Astrocyte (in vitro differentiated cells and primary cell): Measurements from ENCODE around the gene NEB. TPM values are rescaled to one million over a fixed set of nuclear protein-coding genes. Genes with fewer than 3 reads are reported as not detected.

Experiments
- DNase-seq: peaks from one replicate; pipeline ENCODE4 v3.0.0-alpha.2; 2010; ENCODE audit warnings: low read depth
- FAIRE-seq: peaks from 2 replicates; lab custom pipeline; 2011; peaks lifted over from hg19 to GRCh38; lab: Jason Lieb, UNC
- H2AFZ ChIP-seq: 2 replicates; pipeline ENCODE4 v1.6.0; 2012; ENCODE audit warnings: low read depth, low read length, inconsistent platforms
- H3K27ac ChIP-seq: 2 replicates; pipeline ENCODE4 v1.5.1; 2011; ENCODE audit warnings: low read depth, low read length, inconsistent platforms
- H3K27me3 ChIP-seq: 2 replicates; pipeline ENCODE4 v1.6.0; 2011; ENCODE audit warnings: low read length, inconsistent platforms; ENCODE audit not compliant: insufficient read depth
- H3K36me3 ChIP-seq: 2 replicates; pipeline ENCODE4 v1.5.1; 2011; ENCODE audit warnings: low read length, inconsistent platforms; ENCODE audit not compliant: insufficient read depth
- H3K4me1 ChIP-seq: 2 replicates; pipeline ENCODE4 v1.5.1; 2011; ENCODE audit warnings: low read length, inconsistent platforms; ENCODE audit not compliant: insufficient read depth
- H3K4me2 ChIP-seq: 2 replicates; pipeline ENCODE4 v1.6.0; 2012; ENCODE audit warnings: low read length, inconsistent platforms
- H3K4me3 ChIP-seq: 2 replicates; pipeline ENCODE4 v1.5.1; 2011; ENCODE audit warnings: low read depth, mild to moderate bottlenecking, low read length, inconsistent platforms; ENCODE audit not compliant: insufficient read depth
- H3K79me2 ChIP-seq: 2 replicates; pipeline ENCODE4 v1.6.0; 2012; ENCODE audit warnings: mild to moderate bottlenecking, low read length, inconsistent platforms; ENCODE audit not compliant: insufficient read depth
- H3K9ac ChIP-seq: 2 replicates; pipeline ENCODE4 v1.6.0; 2012; ENCODE audit warnings: mild to moderate bottlenecking, low read length, inconsistent platforms
- H3K9me3 ChIP-seq: 2 replicates; pipeline ENCODE4 v1.5.1; 2012; ENCODE audit warnings: low read depth, mild to moderate bottlenecking, low read length, inconsistent platforms; ENCODE audit not compliant: insufficient read depth
- H4K20me1 ChIP-seq: 2 replicates; pipeline ENCODE4 v1.6.0; 2012; ENCODE audit warnings: low read length, inconsistent platforms; ENCODE audit not compliant: insufficient read depth
- H3K27ac Mint-ChIP-seq: one replicate; pipeline ENCODE4 v1.8.0; 2021; ENCODE audit warnings: mild to moderate bottlenecking, mixed read lengths; ENCODE audit not compliant: unreplicated experiment
- H3K27me3 Mint-ChIP-seq: one replicate; pipeline ENCODE4 v1.8.0; 2021; ENCODE audit warnings: low read depth, mixed read lengths; ENCODE audit not compliant: unreplicated experiment
- H3K36me3 Mint-ChIP-seq: one replicate; pipeline ENCODE4 v1.8.0; 2021; ENCODE audit warnings: low read depth, mixed read lengths; ENCODE audit not compliant: unreplicated experiment
- H3K4me1 Mint-ChIP-seq: one replicate; pipeline ENCODE4 v1.8.0; 2021; ENCODE audit warnings: low read depth, mixed read lengths; ENCODE audit not compliant: unreplicated experiment
- H3K4me3 Mint-ChIP-seq: one replicate; pipeline ENCODE4 v1.8.0; 2021; ENCODE audit warnings: mild to moderate bottlenecking, moderate library complexity, mixed read lengths; ENCODE audit not compliant: unreplicated experiment
- H3K9me3 Mint-ChIP-seq: one replicate; pipeline ENCODE4 v1.8.0; 2021; ENCODE audit warnings: mild to moderate bottlenecking, mixed read lengths; ENCODE audit not compliant: unreplicated experiment
- CTCF ChIP-seq: IDR thresholded peaks from 2 replicates; pipeline ENCODE4 v1.5.1; 2011; ENCODE audit warnings: low read depth, mild to moderate bottlenecking, inconsistent platforms, low read length, moderate library complexity; ENCODE audit not compliant: insufficient read depth
- EZH2 ChIP-seq: IDR thresholded peaks from 2 replicates; pipeline ENCODE4 v1.6.1; 2012; ENCODE audit warnings: mild to moderate bottlenecking, low read length, inconsistent platforms; ENCODE audit not compliant: insufficient read depth
- total RNA-seq: library from RNA; stranded (reverse); gene quantifications from 2 replicates; pipeline ENCODE4 v1.2.1, GENCODE V29; 2021

Gene NEB
- total RNA-seq, 1 donor from 2014 or later, result 0.82 TPM

- H3K36me3 ChIP-seq, result no peaks in the 10 kb centered on the region
- Mint-ChIP-seq H3K27me3 (no peaks in the 10 kb centered on the region), H3K27ac (no peak overlapping the region), H3K36me3 (no peaks in the 10 kb centered on the region), H3K4me3 (no peak overlapping the region), H3K4me1 (peaks cover 32% of the 10 kb centered on the region), H3K9me3 (no peaks in the 10 kb centered on the region)
- H3K9me3 ChIP-seq, result no peaks in the 10 kb centered on the region
- H3K27ac ChIP-seq, result no peak overlapping the region
- no peak for DNase-seq
- no peaks in the 10 kb centered on the region for H3K79me2 ChIP-seq
- H2AFZ ChIP-seq, result no peak overlapping the region
- H3K9ac ChIP-seq, result no peak overlapping the region
- no peaks in the 10 kb centered on the region for H4K20me1 ChIP-seq
- peaks cover 5% of the 10 kb centered on the region for H3K4me1 ChIP-seq
- TF ChIP-seq CTCF (no peak), EZH2 (no peak)
- H3K4me3 ChIP-seq, result no peak overlapping the region
- H3K4me2 ChIP-seq, result no peak overlapping the region
- no peaks in the 10 kb centered on the region for H3K27me3 ChIP-seq
- no peak for FAIRE-seq
Measured at GRCh38 chr2:151672277-151672676, 62.0 kb downstream of the NEB start.

GRCh38 chr2:151670846-151671597 is 63.3 kb downstream of the NEB start:
- no peak for DNase-seq
- Mint-ChIP-seq H3K4me3 (no peak overlapping the region), H3K4me1 (peaks cover 32% of the 10 kb centered on the region), H3K27me3 (no peaks in the 10 kb centered on the region), H3K9me3 (no peaks in the 10 kb centered on the region), H3K27ac (no peak overlapping the region), H3K36me3 (no peaks in the 10 kb centered on the region)
- Histone ChIP-seq H3K9ac (no peak overlapping the region), H4K20me1 (no peaks in the 10 kb centered on the region), H3K79me2 (no peaks in the 10 kb centered on the region), H3K9me3 (no peaks in the 10 kb centered on the region), H3K4me3 (no peak overlapping the region), H2AFZ (no peak overlapping the region), H3K36me3 (no peaks in the 10 kb centered on the region), H3K27ac (no peak overlapping the region), H3K4me1 (peaks cover 5% of the 10 kb centered on the region), H3K27me3 (no peaks in the 10 kb centered on the region), H3K4me2 (no peak overlapping the region)
- FAIRE-seq, result no peak
- TF ChIP-seq CTCF (no peak), EZH2 (no peak)

GRCh38 chr2:151670346-151670745 is 63.9 kb downstream of the NEB start:
- H3K27ac Mint-ChIP-seq, result no peak overlapping the region
- H3K27ac ChIP-seq, result no peak overlapping the region
- FAIRE-seq, result no peak

More at GRCh38 chr2:151670346-151670745, 63.9 kb downstream of the NEB start:
- Mint-ChIP-seq H3K27me3 (no peaks in the 10 kb centered on the region), H3K36me3 (no peaks in the 10 kb centered on the region), H3K4me1 (peaks cover 32% of the 10 kb centered on the region), H3K9me3 (no peaks in the 10 kb centered on the region), H3K4me3 (no peak overlapping the region)
- no peak overlapping the region for H3K4me3 ChIP-seq
- H3K79me2 ChIP-seq, result no peaks in the 10 kb centered on the region
- H3K9me3 ChIP-seq, result no peaks in the 10 kb centered on the region
- no peaks in the 10 kb centered on the region for H3K27me3 ChIP-seq
- no peak for DNase-seq
- H3K36me3 ChIP-seq, result no peaks in the 10 kb centered on the region
- no peak for TF ChIP-seq EZH2
- TF ChIP-seq CTCF, result no peak
- no peak overlapping the region for H3K4me2 ChIP-seq
- H3K4me1 ChIP-seq, result peaks cover 5% of the 10 kb centered on the region
- H3K9ac ChIP-seq, result no peak overlapping the region
- no peak overlapping the region for H2AFZ ChIP-seq
- no peaks in the 10 kb centered on the region for H4K20me1 ChIP-seq
